Mammary epithelial cell (primary cell): ENCODE data around the gene F8.

Experiments used
- CTCF ChIP-seq, 2 donors: IDR thresholded peaks in 1 of 2; conservative IDR thresholded peaks in 1 of 2; 2 replicates each; pipeline ENCODE4 v1.5.1; 2011 to 2012; ENCODE audit warnings: inconsistent platforms in 2 of 2, low read length in 2 of 2, mild to moderate bottlenecking in 2 of 2, control low read depth in 1 of 2, low read depth in 1 of 2; ENCODE audit not compliant: insufficient read depth in 1 of 2; ENCODE audit errors: extremely low read depth in 1 of 2
- EZH2 ChIP-seq: IDR thresholded peaks from 2 replicates; pipeline ENCODE4 v1.6.1; 2012; ENCODE audit warnings: low read length, inconsistent platforms, borderline replicate concordance

GRCh38 chrX:154990496-154990895 is 32.0 kb downstream of the F8 start:
- TF ChIP-seq CTCF (conservative IDR thresholded peaks at IDR 0.05 in 1 of 2, IDR thresholded peaks at IDR 0.05 in 1 of 2; ENCODE audit: extremely low read depth in 1 of 2, insufficient read depth in 1 of 2, low read depth in 1 of 2, low read length in 2 of 2) (no peak), EZH2 (no peak)
